ENCODE results near the gene FBXO31.

GRCh38 chr16:87286839-87287626 is 96.5 kb downstream of the FBXO31 start:
- TF ChIP-seq CTCF (IDR thresholded peaks at IDR 0.05): no peak
- TF ChIP-seq EZH2 (IDR thresholded peaks at IDR 0.05): no peak
- TF ChIP-seq EZH2phosphoT487 (IDR thresholded peaks at IDR 0.05): no peak

Data from neural progenitor cell (in vitro differentiated cells).